Fibroblast of lung (primary cell): ENCODE data around the gene ACAD10. TPM values are rescaled to one million over a fixed set of nuclear protein-coding genes. Genes with fewer than 3 reads are reported as not detected.

Experiments used
- DNase-seq, 2 donors: peaks; one replicate each; pipeline versions ENCODE4 v3.0.0 to v3.0.0-alpha.2; 2010; ENCODE audit warnings: low read depth in 2 of 2
- H2AFZ ChIP-seq: 2 replicates; pipeline ENCODE4 v1.5.1; 2012; ENCODE audit warnings: low read length, control low read depth, inconsistent platforms
- H3K27ac ChIP-seq: 2 replicates; pipeline ENCODE4 v1.5.1; 2011; ENCODE audit warnings: low read length, control low read depth; ENCODE audit not compliant: insufficient read depth
- H3K27me3 ChIP-seq: 2 replicates; pipeline ENCODE4 v1.5.1; 2011; ENCODE audit warnings: mild to moderate bottlenecking, low read length; ENCODE audit not compliant: control insufficient read depth, insufficient read depth
- H3K36me3 ChIP-seq: 2 replicates; pipeline ENCODE4 v1.5.1; 2011; ENCODE audit warnings: low read length; ENCODE audit not compliant: control insufficient read depth, insufficient read depth
- H3K4me1 ChIP-seq: 2 replicates; pipeline ENCODE4 v1.5.1; 2011; ENCODE audit warnings: low read length; ENCODE audit not compliant: control insufficient read depth, insufficient read depth; ENCODE audit errors: extremely low read depth
- H3K4me2 ChIP-seq: 2 replicates; pipeline ENCODE4 v1.5.1; 2011; ENCODE audit warnings: low read length, control low read depth; ENCODE audit not compliant: insufficient read depth; ENCODE audit errors: extremely low read depth
- H3K4me3 ChIP-seq, 4 experiments: fragments of 200-600 bp in 1 of 4; sonication (generic) in 1 of 4; replicated peaks in 1 of 4; 2 replicates each; pipeline ENCODE4 v1.5.1; 2011 to 2016; ENCODE audit warnings: low read length in 4 of 4, low read depth in 3 of 4, mild to moderate bottlenecking in 3 of 4, control low read depth in 2 of 4, inconsistent platforms in 1 of 4, mixed read lengths in 1 of 4; ENCODE audit not compliant: insufficient read depth in 1 of 4; ENCODE audit errors: control extremely low read depth in 1 of 4
- H3K79me2 ChIP-seq: 2 replicates; pipeline ENCODE4 v1.5.1; 2012; ENCODE audit warnings: mild to moderate bottlenecking, low read length, inconsistent platforms; ENCODE audit not compliant: control insufficient read depth, insufficient read depth
- H3K9ac ChIP-seq: 2 replicates; pipeline ENCODE4 v1.5.1; 2011; ENCODE audit warnings: mild to moderate bottlenecking, low read length, control low read depth; ENCODE audit not compliant: insufficient read depth
- H3K9me3 ChIP-seq: 2 replicates; pipeline ENCODE4 v1.5.1; 2012; ENCODE audit warnings: low read depth, low read length; ENCODE audit not compliant: control insufficient read depth, insufficient read depth
- H4K20me1 ChIP-seq: 2 replicates; pipeline ENCODE4 v1.5.1; 2011; ENCODE audit warnings: low read length; ENCODE audit not compliant: control insufficient read depth, insufficient read depth; ENCODE audit errors: extremely low read depth
- CTCF ChIP-seq, 2 donors: IDR thresholded peaks in 1 of 2; conservative IDR thresholded peaks in 1 of 2; 1 replicate in 1 of 2; 2 replicates in 1 of 2; pipeline ENCODE4 v1.5.1; 2011 to 2012; ENCODE audit warnings: low read length in 2 of 2, control low read depth in 1 of 2, inconsistent platforms in 1 of 2, low read depth in 1 of 2, mild to moderate bottlenecking in 1 of 2
- EZH2 ChIP-seq: IDR thresholded peaks from 2 replicates; pipeline ENCODE4 v1.5.1; 2012; ENCODE audit warnings: low read length, control low read depth, mild to moderate bottlenecking; ENCODE audit errors: missing control alignments
- polyA plus RNA-seq, 2 donors: library from polyadenylated mRNA; depleted of rRNA in 1 of 2; stranded (reverse) in 1 of 2; unstranded in 1 of 2; fragments of >200 nt; gene quantifications; 2 replicates each; pipeline ENCODE4 v1.2.1, GENCODE V29; 2011 to 2012; ENCODE audit warnings: missing spikeins in 1 of 2
- total RNA-seq: library from RNA; depleted of rRNA; stranded (reverse); fragments of >200 nt; gene quantifications from 2 replicates; pipeline ENCODE4 v1.2.1, GENCODE V29; 2014

ACAD10 gene
- total and polyA plus RNA-seq, 2 donors (not counting 1 experiment from before 2014, with no cell fraction given) = 11.2 to 19.8 TPM

GRCh38 chr12:111799758-111800157 is 113.9 kb downstream of the ACAD10 start:
- no peak overlapping the region for H3K27ac ChIP-seq
- H3K4me1 ChIP-seq = no peaks in the 10 kb centered on the region
- no peaks in the 10 kb centered on the region for H3K9me3 ChIP-seq
- no peak overlapping the region for H3K9ac ChIP-seq
- no peak for DNase-seq
- TF ChIP-seq CTCF (conservative IDR thresholded peaks at IDR 0.05 in 1 of 2, IDR thresholded peaks at IDR 0.05 in 1 of 2; ENCODE audit: low read depth in 1 of 2, low read length in 2 of 2) (no peak), EZH2 (no peak)
- H3K36me3 ChIP-seq = peaks cover 3% of the 10 kb centered on the region
- no peak overlapping the region for H2AFZ ChIP-seq
- H3K4me3 ChIP-seq = no peak overlapping the region
- H4K20me1 ChIP-seq = no peaks in the 10 kb centered on the region
- H3K79me2 ChIP-seq = no peaks in the 10 kb centered on the region
- no peak overlapping the region for H3K4me2 ChIP-seq
- no peaks in the 10 kb centered on the region for H3K27me3 ChIP-seq

GRCh38 chr12:111803038-111803626 is 117.3 kb downstream of the ACAD10 start:
- Histone ChIP-seq H3K36me3 (peaks cover 3% of the 10 kb centered on the region), H2AFZ (no peak overlapping the region), H3K27ac (no peak overlapping the region), H3K4me2 (no peak overlapping the region), H3K4me1 (no peaks in the 10 kb centered on the region), H4K20me1 (no peaks in the 10 kb centered on the region), H3K4me3 (no peak overlapping the region), H3K27me3 (no peaks in the 10 kb centered on the region), H3K9ac (no peak overlapping the region), H3K79me2 (no peaks in the 10 kb centered on the region), H3K9me3 (no peaks in the 10 kb centered on the region)
- no peak for DNase-seq
- TF ChIP-seq EZH2 = no peak
- no peak for TF ChIP-seq CTCF (conservative IDR thresholded peaks at IDR 0.05 in 1 of 2, IDR thresholded peaks at IDR 0.05 in 1 of 2; ENCODE audit: low read depth in 1 of 2, low read length in 2 of 2)

GRCh38 chr12:111803851-111804250 is 118.0 kb downstream of the ACAD10 start:
- no peak for DNase-seq
- H3K4me2 ChIP-seq = no peak overlapping the region
- H2AFZ ChIP-seq = no peak overlapping the region
- no peak overlapping the region for H3K27ac ChIP-seq
- H3K9me3 ChIP-seq = no peaks in the 10 kb centered on the region
- no peaks in the 10 kb centered on the region for H3K27me3 ChIP-seq
- no peaks in the 10 kb centered on the region for H3K4me1 ChIP-seq
- TF ChIP-seq CTCF (conservative IDR thresholded peaks at IDR 0.05 in 1 of 2, IDR thresholded peaks at IDR 0.05 in 1 of 2; ENCODE audit: low read depth in 1 of 2, low read length in 2 of 2) (no peak), EZH2 (no peak)
- peaks cover 1% of the 10 kb centered on the region for H3K36me3 ChIP-seq
- no peaks in the 10 kb centered on the region for H4K20me1 ChIP-seq
- no peak overlapping the region for H3K9ac ChIP-seq
- H3K4me3 ChIP-seq = no peak overlapping the region
- H3K79me2 ChIP-seq = no peaks in the 10 kb centered on the region
